H1 (cell line): Measurements from ENCODE around the gene STAMBPL1. TPM values are rescaled to one million over a fixed set of nuclear protein-coding genes. Genes with fewer than 3 reads are reported as not detected.

Source experiments
- CTCF ChIA-PET: fragments of 300-600 bp; sonication (Branson Sonifier 250); formaldehyde crosslinking; loops from one replicate; lab custom pipeline; 2021; ENCODE audit not compliant: partially characterized antibody; lab: Charles Lee
- POLR2A ChIA-PET: fragments of 300-600 bp; sonication (Branson Sonifier 250); formaldehyde crosslinking; loops from one replicate; lab custom pipeline; 2021; ENCODE audit warnings: inconsistent platforms; ENCODE audit not compliant: partially characterized antibody; lab: Charles Lee
- DNase-seq, 2 experiments: peaks; one replicate each; pipeline versions ENCODE4 v3.0.0 to v3.0.0-alpha.2; 2010 to 2022; ENCODE audit warnings: low spot score in 2 of 2, low read depth in 1 of 2, mixed read lengths in 1 of 2
- FAIRE-seq: peaks from 2 replicates; lab custom pipeline; 2011; peaks lifted over from hg19 to GRCh38; lab: Jason Lieb, UNC
- H2AFZ ChIP-seq: 2 replicates; pipeline ENCODE4 v1.8.1; 2012; ENCODE audit warnings: low read length, inconsistent platforms
- H2AK5ac ChIP-seq: 2 replicates; pipeline ENCODE4 v1.6.1; 2013; ENCODE audit warnings: low read depth, low read length
- H2BK120ac ChIP-seq: replicated peaks from 2 replicates; pipeline ENCODE3; 2013; ENCODE audit warnings: low read depth, low read length, inconsistent platforms
- H2BK12ac ChIP-seq: 2 replicates; pipeline ENCODE4 v1.6.1; 2013; ENCODE audit warnings: low read depth, low read length
- H2BK15ac ChIP-seq: 2 replicates; pipeline ENCODE4 v1.6.1; 2013; ENCODE audit warnings: low read length
- H2BK20ac ChIP-seq: 2 replicates; pipeline ENCODE4 v1.6.1; 2013; ENCODE audit warnings: low read length
- H2BK5ac ChIP-seq: 2 replicates; pipeline ENCODE4 v1.6.1; 2013; ENCODE audit warnings: low read depth, low read length
- H3K14ac ChIP-seq: 2 replicates; pipeline ENCODE4 v1.6.1; 2013; ENCODE audit warnings: inconsistent platforms; ENCODE audit not compliant: insufficient read length
- H3K18ac ChIP-seq: 2 replicates; pipeline ENCODE4 v1.6.1; 2013; ENCODE audit warnings: low read length; ENCODE audit errors: extremely low read depth
- H3K23ac ChIP-seq: 2 replicates; pipeline ENCODE4 v1.6.1; 2013; ENCODE audit warnings: inconsistent platforms; ENCODE audit not compliant: insufficient read length
- H3K23me2 ChIP-seq: 2 replicates; pipeline ENCODE4 v1.6.1; 2013; ENCODE audit warnings: low read depth, low read length
- H3K27ac ChIP-seq: 2 replicates; pipeline ENCODE4 v1.6.1; 2011; ENCODE audit warnings: low read depth, low read length, inconsistent platforms
- H3K27me3 ChIP-seq, 4 experiments: replicated peaks in 1 of 4; 1 replicate in 1 of 4; 2 replicates in 3 of 4; pipeline versions ENCODE4 v1.6.1 to v1.8.1; 2011 to 2013; ENCODE audit warnings: low read length in 3 of 4, mild to moderate bottlenecking in 3 of 4, inconsistent platforms in 2 of 4, mixed read lengths in 2 of 4, moderate library complexity in 1 of 4; ENCODE audit not compliant: control insufficient read depth in 3 of 4, insufficient read depth in 3 of 4; ENCODE audit errors: extremely low read depth in 1 of 4
- H3K36me3 ChIP-seq, 4 experiments: 2 replicates each; pipeline versions ENCODE4 v1.6.1 to v1.8.1; 2011 to 2013; ENCODE audit warnings: mild to moderate bottlenecking in 4 of 4, low read length in 3 of 4, moderate library complexity in 2 of 4, control low read depth in 1 of 4, inconsistent platforms in 1 of 4; ENCODE audit not compliant: insufficient read depth in 4 of 4, control insufficient read depth in 2 of 4
- H3K4ac ChIP-seq: replicated peaks from 2 replicates; pipeline ENCODE3; 2013; ENCODE audit warnings: low read length, low read depth, mixed read lengths, inconsistent platforms; ENCODE audit not compliant: insufficient read length
- H3K4me1 ChIP-seq, 4 experiments: replicated peaks in 1 of 4; 1 replicate in 1 of 4; 2 replicates in 3 of 4; pipeline versions ENCODE4 v1.6.1 to v1.8.1; 2011 to 2013; ENCODE audit warnings: low read length in 3 of 4, inconsistent platforms in 2 of 4, mixed read lengths in 1 of 4; ENCODE audit not compliant: insufficient read depth in 4 of 4, control insufficient read depth in 3 of 4
- H3K4me2 ChIP-seq, 2 experiments: 2 replicates each; pipeline versions ENCODE4 v1.6.1 to v1.8.1; 2011 to 2013; ENCODE audit warnings: low read depth in 2 of 2, low read length in 2 of 2, control low read depth in 1 of 2, inconsistent platforms in 1 of 2, mild to moderate bottlenecking in 1 of 2; ENCODE audit not compliant: insufficient read depth in 1 of 2
- H3K4me3 ChIP-seq, 4 experiments: fragments of 200-600, 300-600 bp in 1 of 4; sonication (generic), shearing (Covaris generic), sonication (Bioruptor Twin) in 1 of 4; 2 replicates each; pipeline versions ENCODE4 v1.5.1 to v1.8.1; 2011 to 2016; ENCODE audit warnings: low read length in 4 of 4, low read depth in 3 of 4, control low read depth in 2 of 4, inconsistent platforms in 2 of 4, mild to moderate bottlenecking in 2 of 4, mixed read lengths in 1 of 4, moderate library complexity in 1 of 4; ENCODE audit not compliant: insufficient read depth in 2 of 4; ENCODE audit errors: extremely low read depth in 1 of 4
- H3K56ac ChIP-seq: replicated peaks from 2 replicates; pipeline ENCODE3; 2013; ENCODE audit warnings: low read depth, mild to moderate bottlenecking, mixed read lengths, low read length, inconsistent platforms; ENCODE audit not compliant: insufficient read length
- H3K79me1 ChIP-seq: 2 replicates; pipeline ENCODE4 v1.6.1; 2013; ENCODE audit warnings: low read depth, low read length, control low read depth
- H3K79me2 ChIP-seq, 2 experiments: 2 replicates each; pipeline versions ENCODE4 v1.6.1 to v1.8.1; 2012 to 2013; ENCODE audit warnings: low read length in 2 of 2, mild to moderate bottlenecking in 2 of 2, inconsistent platforms in 1 of 2; ENCODE audit not compliant: insufficient read depth in 2 of 2, control insufficient read depth in 1 of 2
- H3K9ac ChIP-seq, 4 experiments: replicated peaks in 1 of 4; 1 replicate in 1 of 4; 2 replicates in 3 of 4; pipeline versions ENCODE4 v1.6.1 to v1.8.1; 2011 to 2013; ENCODE audit warnings: low read depth in 3 of 4, low read length in 3 of 4, control low read depth in 2 of 4, mild to moderate bottlenecking in 2 of 4, moderate library complexity in 2 of 4, inconsistent platforms in 1 of 4; ENCODE audit errors: extremely low read depth in 1 of 4
- H3K9me3 ChIP-seq, 2 experiments: 2 replicates each; pipeline versions ENCODE4 v1.6.1 to v1.8.1; 2012 to 2013; ENCODE audit warnings: mild to moderate bottlenecking in 2 of 2, moderate library complexity in 2 of 2, control low read depth in 1 of 2, inconsistent platforms in 1 of 2, low read depth in 1 of 2, low read length in 1 of 2, mixed read lengths in 1 of 2; ENCODE audit not compliant: insufficient read depth in 2 of 2
- H4K20me1 ChIP-seq, 2 experiments: replicated peaks in 1 of 2; 2 replicates each; pipeline versions ENCODE3 to v1.8.1; 2011 to 2013; ENCODE audit warnings: inconsistent platforms in 2 of 2, low read length in 2 of 2, mild to moderate bottlenecking in 1 of 2; ENCODE audit not compliant: insufficient read depth in 2 of 2, control insufficient read depth in 1 of 2
- H4K5ac ChIP-seq: 2 replicates; pipeline ENCODE4 v1.6.1; 2013; ENCODE audit warnings: low read length, low read depth, mixed read lengths, inconsistent platforms; ENCODE audit not compliant: insufficient read length
- H4K8ac ChIP-seq: 2 replicates; pipeline ENCODE4 v1.8.0; 2013; ENCODE audit warnings: mild to moderate bottlenecking, moderate library complexity, low read length, inconsistent platforms; ENCODE audit not compliant: insufficient read depth; ENCODE audit errors: extremely low read depth
- H4K91ac ChIP-seq: replicated peaks from 2 replicates; pipeline ENCODE3; 2013; ENCODE audit warnings: low read length, mixed read lengths, inconsistent platforms; ENCODE audit not compliant: insufficient read length
- BCL11A ChIP-seq, 2 experiments: IDR thresholded peaks; one replicate each; pipeline ENCODE4 v1.6.1; 2011; ENCODE audit warnings: low read depth in 2 of 2, low read length in 2 of 2, mild to moderate bottlenecking in 2 of 2
- BRCA1 ChIP-seq: IDR thresholded peaks from 2 replicates; pipeline ENCODE4 v1.6.1; 2012; ENCODE audit warnings: low read depth, low read length, improper control_type of control experiment
- CBX5 ChIP-seq: fragments of 300-800, 300-1000 bp; sonication (generic); IDR thresholded peaks from 2 replicates; pipeline ENCODE4 v1.7.1; 2016; ENCODE audit warnings: antibody characterized with exemption, low read length, low read depth
- CEBPB ChIP-seq: IDR thresholded peaks from 2 replicates; pipeline ENCODE4 v1.6.1; 2012; ENCODE audit warnings: low read depth, low read length
- HDAC2 ChIP-seq, 2 experiments: fragments of 300-600 bp in 1 of 2; sonication (generic) in 1 of 2; IDR thresholded peaks; 2 replicates each; pipeline ENCODE4 v1.6.1; 2011 to 2012; ENCODE audit warnings: low read depth in 2 of 2, low read length in 2 of 2, mild to moderate bottlenecking in 2 of 2, moderate library complexity in 2 of 2, borderline replicate concordance in 1 of 2, inconsistent platforms in 1 of 2
- NANOG ChIP-seq: IDR thresholded peaks from 2 replicates; pipeline ENCODE4 v1.6.1; 2011; ENCODE audit warnings: low read length, low read depth, mild to moderate bottlenecking, inconsistent platforms; ENCODE audit not compliant: insufficient read depth, poor library complexity, severe bottlenecking
- PHF8 ChIP-seq: fragments of 200-600 bp; sonication (generic); conservative IDR thresholded peaks from 2 replicates; pipeline ENCODE4 v1.7.1; 2012; ENCODE audit warnings: low read depth, mild to moderate bottlenecking, inconsistent platforms, low read length, moderate library complexity
- POLR2AphosphoS5 ChIP-seq: IDR thresholded peaks from 2 replicates; pipeline ENCODE4 v1.6.1; 2011; ENCODE audit warnings: low read depth, low read length
- SIN3A ChIP-seq, 2 experiments: IDR thresholded peaks in 1 of 2; conservative IDR thresholded peaks in 1 of 2; 2 replicates each; pipeline ENCODE4 v1.6.1; 2011 to 2012; ENCODE audit warnings: low read length in 2 of 2, improper control_type of control experiment in 1 of 2, low read depth in 1 of 2, mild to moderate bottlenecking in 1 of 2
- SIRT6 ChIP-seq: IDR thresholded peaks from one replicate; pipeline ENCODE4 v1.7.1; 2012; ENCODE audit warnings: low read length, inconsistent platforms
- SP4 ChIP-seq: IDR thresholded peaks from 2 replicates; pipeline ENCODE4 v1.6.1; 2012; ENCODE audit warnings: low read length, inconsistent platforms
- TAF1 ChIP-seq: IDR thresholded peaks from 2 replicates; pipeline ENCODE4 v1.6.1; 2011; ENCODE audit warnings: mild to moderate bottlenecking, low read depth, low read length
- WGBS, 2 experiments: shearing (Covaris generic) in 1 of 2; methylation state at CpG; one replicate each; pipeline versions ENCODE4 v1.1.6 to v1.1.7; 2013 to 2015; ENCODE audit warnings: low lambda C conversion rate in 2 of 2, mixed read lengths in 2 of 2, inconsistent platforms in 1 of 2, low coverage in 1 of 2, missing lambda C conversion rate in 1 of 2; ENCODE audit not compliant: insufficient replicate concordance in 2 of 2, insufficient coverage in 1 of 2, insufficient read length in 1 of 2; ENCODE audit errors: extremely low coverage in 1 of 2, missing lambda C conversion rate in 1 of 2; 5-methylcytosine and 5-hydroxymethylcytosine counted together
- polyA plus RNA-seq, 7 experiments: library from polyadenylated mRNA; depleted of rRNA in 3 of 7; stranded (reverse) in 5 of 7; unstranded in 2 of 7; fragments of >200 nt in 5 of 7; fragments of 200-250 nt in 2 of 7; gene quantifications; 1 replicate in 5 of 7; 2 replicates in 1 of 7; 4 replicates in 1 of 7; pipeline versions ENCODE4 v1.2.1 to v1.2.3, GENCODE V29; 2011 to 2013; ENCODE audit warnings: missing spikeins in 2 of 7, mixed read lengths in 2 of 7
- total RNA-seq: library from RNA; stranded (reverse); fragmentation: NEBNext Ultra II Directional; extraction: Animal tissue kit (Norgen Biotek cat#: 25700); gene quantifications from 2 replicates; pipeline ENCODE4 v1.2.1, GENCODE V29; 2021
- TF ChIP-seq, protein P1 (sequence below): IDR thresholded peaks from 2 replicates; pipeline ENCODE4 v1.6.1; 2012; ENCODE audit warnings: inconsistent platforms

The STAMBPL1 gene
- total and polyA plus RNA-seq, 2 of the 8 experiments (the other 6 are each of a cell fraction or from before 2014, with no cell fraction given): 5.5 TPM

DNA sequence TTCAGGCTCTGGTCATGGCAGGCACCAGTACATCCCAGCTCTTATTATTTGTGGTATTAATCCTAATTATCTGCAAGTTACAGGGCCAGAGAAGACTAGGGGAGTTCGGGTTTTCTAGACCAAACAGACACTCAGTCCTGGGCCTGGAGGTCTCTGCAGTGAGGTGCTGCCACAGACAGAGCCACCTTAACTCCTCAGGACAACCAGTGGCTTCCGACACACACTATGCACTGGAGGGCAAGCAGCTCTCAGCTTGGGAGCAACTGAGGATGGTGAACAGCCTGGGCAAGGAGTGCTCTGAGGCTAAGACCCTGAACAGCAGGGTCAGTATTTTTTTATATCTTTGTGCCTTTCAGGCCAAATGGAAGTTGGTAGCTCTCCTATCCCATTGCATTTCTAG lies 53.5 kb downstream of the STAMBPL1 start:
- no peak overlapping the region for H3K23ac ChIP-seq
- H3K18ac ChIP-seq: no peak overlapping the region
- no peak overlapping the region for H2BK20ac ChIP-seq
- H3K4me3 ChIP-seq: no peak overlapping the region
- H4K20me1 ChIP-seq: no peaks in the 10 kb centered on the region
- H3K79me2 ChIP-seq: no peaks in the 10 kb centered on the region
- H3K4me1 ChIP-seq: peaks cover 0 to 8% (median 3%) of the 10 kb centered on the region in 4 experiments; a peak in 3 of 7 replicates
- H3K79me1 ChIP-seq: no peaks in the 10 kb centered on the region
- no peak overlapping the region for H4K91ac ChIP-seq
- no peak overlapping the region for H3K56ac ChIP-seq
- no peak for DNase-seq
- no peaks in the 10 kb centered on the region for H3K23me2 ChIP-seq
- ChIA-PET POLR2A (interaction anchor here (1.4 kb wide), 1 partner anchor 53 kb away, joined by 5 read pairs; the partner anchor contains the start of gene STAMBPL1), CTCF (interaction anchor here (0.7 to 9.1 kb wide), 66 partner anchors 10 to 476 kb away, joined by 3 to 279 read pairs (median 5); partner anchors contain the start of genes ACTA2, ANKRD22, CH25H and FAS)
- H2BK120ac ChIP-seq: no peak overlapping the region
- H2AFZ ChIP-seq: no peak overlapping the region
- H3K9me3 ChIP-seq: no peaks in the 10 kb centered on the region
- H4K8ac ChIP-seq: no peak overlapping the region
- no peak overlapping the region for H3K4me2 ChIP-seq
- no peaks in the 10 kb centered on the region for H3K36me3 ChIP-seq
- no peaks in the 10 kb centered on the region for H3K27me3 ChIP-seq
- no peak overlapping the region for H3K4ac ChIP-seq
- 75% methylated on average over 2 of the region's 2 CpGs; no CpG with 5 or more reads in 1 of the 2 experiments for WGBS, 2 experiments
- H2BK15ac ChIP-seq: no peak overlapping the region
- no peak overlapping the region for H3K9ac ChIP-seq
- no peak overlapping the region for H2BK12ac ChIP-seq
- FAIRE-seq: no peak
- no peak overlapping the region for H3K14ac ChIP-seq
- H4K5ac ChIP-seq: no peak overlapping the region
- no peak overlapping the region for H3K27ac ChIP-seq
- no peak overlapping the region for H2BK5ac ChIP-seq
- no peak overlapping the region for H2AK5ac ChIP-seq
- TF ChIP-seq TAF1: no peak
- TF ChIP-seq POLR2AphosphoS5: no peak
- TF ChIP-seq SIN3A (conservative IDR thresholded peaks at IDR 0.05 in 1 of 2, IDR thresholded peaks at IDR 0.05 in 1 of 2; ENCODE audit: low read depth in 1 of 2, low read length in 2 of 2): no peak
- TF ChIP-seq SIRT6: no peak
- no peak for TF ChIP-seq SP4
- TF ChIP-seq BCL11A (IDR thresholded peaks at IDR 0.05; ENCODE audit: low read depth in 2 of 2, low read length in 2 of 2): no peak
- no peak for TF ChIP-seq PHF8
- TF ChIP-seq, protein P1, sequence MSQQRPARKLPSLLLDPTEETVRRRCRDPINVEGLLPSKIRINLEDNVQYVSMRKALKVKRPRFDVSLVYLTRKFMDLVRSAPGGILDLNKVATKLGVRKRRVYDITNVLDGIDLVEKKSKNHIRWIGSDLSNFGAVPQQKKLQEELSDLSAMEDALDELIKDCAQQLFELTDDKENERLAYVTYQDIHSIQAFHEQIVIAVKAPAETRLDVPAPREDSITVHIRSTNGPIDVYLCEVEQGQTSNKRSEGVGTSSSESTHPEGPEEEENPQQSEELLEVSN: no peak
- no peak for TF ChIP-seq BRCA1
- TF ChIP-seq NANOG: no peak
- no peak for TF ChIP-seq CBX5
- TF ChIP-seq CEBPB: no peak
- no peak for TF ChIP-seq HDAC2 (IDR thresholded peaks at IDR 0.05; ENCODE audit: borderline replicate concordance in 1 of 2, low read depth in 2 of 2, low read length in 2 of 2)
